Esophagus squamous epithelium (tissue), 5 donors: ENCODE measurements around the gene CPNE5. TPM values are rescaled to one million over a fixed set of nuclear protein-coding genes. Genes with fewer than 3 reads are reported as not detected.

Experiments
- DNase-seq: peaks from one replicate; lab custom pipeline; 2025; lab: John Stamatoyannopoulos, UW
- H3K27ac ChIP-seq, 4 donors: fragments of 200-600 bp; sonication (generic); one replicate each; pipeline ENCODE4 v1.5.1; 2016 to 2019; ENCODE audit warnings: mild to moderate bottlenecking in 1 of 4
- H3K27me3 ChIP-seq, 4 donors: fragments of 200-600 bp; sonication (generic); 1 replicate in 3 of 4; 2 replicates in 1 of 4; pipeline versions ENCODE4 v1.5.1 to v1.6.0; 2017 to 2021; ENCODE audit warnings: antibody characterized with exemption in 1 of 4
- H3K36me3 ChIP-seq, 3 donors: fragments of 200-600 bp; sonication (generic); one replicate each; pipeline ENCODE4 v1.5.1; 2016 to 2019
- H3K4me1 ChIP-seq, 3 donors: fragments of 200-600 bp; sonication (generic); one replicate each; pipeline ENCODE4 v1.5.1; 2017 to 2019
- H3K4me3 ChIP-seq, 4 donors: fragments of 200-600 bp; sonication (generic); 1 replicate in 3 of 4; 2 replicates in 1 of 4; pipeline ENCODE4 v1.5.1; 2016 to 2019; ENCODE audit warnings: mild to moderate bottlenecking in 2 of 4, moderate library complexity in 1 of 4
- H3K9me3 ChIP-seq, 3 donors: fragments of 200-600 bp; sonication (generic); one replicate each; pipeline ENCODE4 v1.5.1; 2016 to 2019
- CTCF ChIP-seq, 6 experiments: fragments of 450-650 bp in 4 of 6; fragments of 200-600 bp in 2 of 6; sonication (generic) in 2 of 6; IDR thresholded peaks; one replicate each; pipeline ENCODE4 v1.5.1; 2016 to 2019; ENCODE audit warnings: antibody characterized with exemption in 6 of 6, mild to moderate bottlenecking in 4 of 6, moderate library complexity in 4 of 6
- POLR2A ChIP-seq, 4 donors: fragments of 450-650 bp; IDR thresholded peaks; one replicate each; pipeline ENCODE4 v1.6.1; 2017; ENCODE audit warnings: antibody characterized with exemption in 4 of 4, mild to moderate bottlenecking in 4 of 4, moderate library complexity in 3 of 4
- WGBS, 2 donors: methylation state at CpG; one replicate each; pipeline ENCODE4 v1.1.5; 2018; 5-methylcytosine and 5-hydroxymethylcytosine counted together
- intact Hi-C: fragments of 100-400 bp; cut with DNase I; formaldehyde crosslinking; loops from one replicate; pipeline ENCODE4 v1.15.0; 2022
- total RNA-seq, 4 donors: library from RNA; depleted of rRNA; stranded (reverse); fragments of >200 nt; gene quantifications; one replicate each; pipeline ENCODE4 v1.1.0, GENCODE V29; 2016
- donor health status: DM: yes; HTN: yes; CAD: no.

The CPNE5 gene
- total RNA-seq, 4 donors from 2014 or later: 1.2 to 2.5 (median 1.5) TPM

GRCh38 chr6:36809941-36810803, 29.1 kb downstream of the CPNE5 start:
- H3K27ac ChIP-seq: no peak overlapping the region
- intact Hi-C loops: no loop called here
- H3K4me1 ChIP-seq: peaks cover 0 to 9% (median 0%) of the 10 kb centered on the region in 3 donors
- H3K4me3 ChIP-seq: no peak overlapping the region
- H3K9me3 ChIP-seq: no peaks in the 10 kb centered on the region
- 59 to 68% methylated on average over 8 to 15 of the region's 16 CpGs for WGBS, 2 donors
- TF ChIP-seq POLR2A (IDR thresholded peaks at IDR 0.05) (no peak), CTCF (IDR thresholded peaks at IDR 0.05) (no peak)
- no peaks in the 10 kb centered on the region for H3K36me3 ChIP-seq
- peaks cover 0 to 12% (median 0%) of the 10 kb centered on the region in 4 donors for H3K27me3 ChIP-seq
- no peak for DNase-seq

- no peaks in the 10 kb centered on the region for H3K9me3 ChIP-seq
- no peak for TF ChIP-seq POLR2A (IDR thresholded peaks at IDR 0.05)
- TF ChIP-seq CTCF (IDR thresholded peaks at IDR 0.05): no peak
- no peak for DNase-seq
- WGBS, 2 donors: 82 to 84% methylated on average over 6 of the region's 6 CpGs
- intact Hi-C loops: no loop called here
- peaks cover 0 to 16% (median 0%) of the 10 kb centered on the region in 4 donors for H3K27me3 ChIP-seq
- no peaks in the 10 kb centered on the region for H3K36me3 ChIP-seq
- peaks cover 0 to 9% (median 0%) of the 10 kb centered on the region in 3 donors for H3K4me1 ChIP-seq
- no peak overlapping the region for H3K27ac ChIP-seq
- no peak overlapping the region for H3K4me3 ChIP-seq
Measured at GRCh38 chr6:36809156-36809555, 30.1 kb downstream of the CPNE5 start.

DNA sequence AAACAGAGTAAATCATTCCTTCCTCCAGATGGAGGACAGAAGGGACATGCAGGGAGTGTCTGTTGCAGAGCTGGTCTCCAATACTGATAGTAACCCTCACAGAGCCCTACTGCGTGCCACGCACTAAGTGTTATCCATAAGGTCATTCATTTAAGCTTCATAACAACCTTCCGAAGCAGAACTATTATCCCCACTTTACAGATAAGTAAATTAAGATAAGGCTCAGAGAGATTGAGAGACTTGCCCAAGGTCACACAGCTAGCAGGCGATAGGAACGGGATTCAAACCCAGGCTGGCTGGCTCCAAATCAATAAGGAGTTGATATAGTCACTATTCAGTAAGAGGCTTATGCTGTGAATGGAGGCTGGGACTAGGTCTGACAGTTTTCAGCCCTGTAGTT, 30.6 kb downstream of the CPNE5 start:
- 93 to 98% methylated on average over 4 to 5 of the region's 5 CpGs for WGBS, 2 donors
- TF ChIP-seq CTCF (IDR thresholded peaks at IDR 0.05) (no peak), POLR2A (IDR thresholded peaks at IDR 0.05) (no peak)
- no peak overlapping the region for H3K4me3 ChIP-seq

DNA sequence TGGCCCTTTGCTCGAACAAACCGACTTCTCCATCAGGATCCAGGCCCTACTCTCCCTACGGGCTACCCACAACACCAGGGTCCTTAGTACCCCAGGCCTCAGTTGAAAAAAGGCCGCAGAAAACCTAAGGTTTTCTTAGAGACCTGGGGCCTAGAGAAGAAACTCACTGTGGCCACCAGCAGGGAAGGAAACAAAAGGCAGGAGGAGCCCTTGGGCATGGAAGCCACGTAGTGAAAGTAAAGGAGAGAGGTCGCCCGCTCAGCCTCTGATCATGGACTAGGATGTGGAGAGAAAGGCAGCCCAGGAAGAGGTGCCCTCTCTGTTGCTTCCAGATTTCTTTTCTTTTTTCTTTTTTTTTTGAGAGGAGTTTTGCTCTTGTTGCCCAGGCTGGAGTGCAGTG, 31.5 kb downstream of the CPNE5 start:
- 94 to 96% methylated on average over 7 of the region's 7 CpGs for WGBS, 2 donors
- DNase-seq: no peak
- peaks cover 0 to 9% (median 0%) of the 10 kb centered on the region in 3 donors for H3K4me1 ChIP-seq
- no peaks in the 10 kb centered on the region for H3K36me3 ChIP-seq
- no peak for TF ChIP-seq CTCF (IDR thresholded peaks at IDR 0.05)
- no peak for TF ChIP-seq POLR2A (IDR thresholded peaks at IDR 0.05)
- intact Hi-C loops: no loop called here
- peaks cover 0 to 16% (median 0%) of the 10 kb centered on the region in 4 donors for H3K27me3 ChIP-seq
- no peak overlapping the region for H3K4me3 ChIP-seq
- H3K9me3 ChIP-seq: no peaks in the 10 kb centered on the region
- no peak overlapping the region for H3K27ac ChIP-seq

More for the DNA sequence above, 30.6 kb downstream of the CPNE5 start:
- no peaks in the 10 kb centered on the region for H3K36me3 ChIP-seq
- H3K9me3 ChIP-seq: no peaks in the 10 kb centered on the region
- intact Hi-C loops: no loop called here
- H3K27ac ChIP-seq: no peak overlapping the region
- H3K4me1 ChIP-seq: peaks cover 0 to 9% (median 0%) of the 10 kb centered on the region in 3 donors
- DNase-seq: no peak
- H3K27me3 ChIP-seq: peaks cover 0 to 16% (median 0%) of the 10 kb centered on the region in 4 donors

DNA sequence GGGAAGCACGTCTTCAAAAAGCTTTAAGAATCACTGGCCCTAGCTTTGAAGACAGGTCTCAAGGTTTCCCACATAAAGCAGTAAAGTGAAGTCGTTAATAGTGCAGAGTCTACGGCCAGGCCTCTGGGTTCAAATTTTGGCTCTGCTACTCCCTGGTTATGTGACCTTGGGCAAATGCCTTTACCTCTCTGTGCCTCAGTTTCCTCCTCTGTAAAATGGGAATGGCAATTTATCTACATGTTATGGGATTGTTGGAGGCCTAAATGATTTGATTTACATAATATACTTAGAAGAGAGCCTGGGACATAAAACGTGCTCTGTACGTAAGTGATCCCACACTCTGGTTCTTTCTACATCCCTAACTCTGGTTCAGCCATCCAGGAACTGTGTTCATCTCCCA, 32.1 kb downstream of the CPNE5 start:
- TF ChIP-seq POLR2A (IDR thresholded peaks at IDR 0.05): no peak
- TF ChIP-seq CTCF (IDR thresholded peaks at IDR 0.05): no peak
- intact Hi-C loops: no loop called here
- Histone ChIP-seq H3K36me3 (no peaks in the 10 kb centered on the region), H3K4me3 (no peak overlapping the region), H3K4me1 (peaks cover 0 to 9% (median 0%) of the 10 kb centered on the region in 3 donors), H3K27me3 (peaks cover 0 to 16% (median 0%) of the 10 kb centered on the region in 4 donors), H3K9me3 (no peaks in the 10 kb centered on the region), H3K27ac (no peak overlapping the region)
- no peak for DNase-seq
- 57 to 81% methylated on average over 5 of the region's 5 CpGs for WGBS, 2 donors
